GM13977 (cell line): ENCODE data around the gene XIST.

Experiments
- DNase-seq: peaks from one replicate; pipeline ENCODE4 v3.0.0; 2012; ENCODE audit warnings: low spot score
- in situ Hi-C: fragments of 300-500 bp; cut with MboI; formaldehyde crosslinking; loops from one replicate; pipeline ENCODE4 v1.12.0; 2022; ENCODE audit warnings: low sequenced_read_pairs, low pct_unique_long_range_greater_than_20kb, mixed read lengths, inconsistent platforms; ENCODE audit not compliant: unreplicated experiment
- TF ChIP-seq, protein P1 (sequence below): IDR thresholded peaks from 2 replicates; pipeline ENCODE4 v1.5.1; 2012; ENCODE audit warnings: mild to moderate bottlenecking, control low read depth; ENCODE audit not compliant: insufficient read depth; ENCODE audit errors: extremely low read depth, missing control alignments

XIST gene

GRCh38 chrX:73850124-73851013 lies 2.1 kb downstream of the XIST start:
- TF ChIP-seq, protein P1, sequence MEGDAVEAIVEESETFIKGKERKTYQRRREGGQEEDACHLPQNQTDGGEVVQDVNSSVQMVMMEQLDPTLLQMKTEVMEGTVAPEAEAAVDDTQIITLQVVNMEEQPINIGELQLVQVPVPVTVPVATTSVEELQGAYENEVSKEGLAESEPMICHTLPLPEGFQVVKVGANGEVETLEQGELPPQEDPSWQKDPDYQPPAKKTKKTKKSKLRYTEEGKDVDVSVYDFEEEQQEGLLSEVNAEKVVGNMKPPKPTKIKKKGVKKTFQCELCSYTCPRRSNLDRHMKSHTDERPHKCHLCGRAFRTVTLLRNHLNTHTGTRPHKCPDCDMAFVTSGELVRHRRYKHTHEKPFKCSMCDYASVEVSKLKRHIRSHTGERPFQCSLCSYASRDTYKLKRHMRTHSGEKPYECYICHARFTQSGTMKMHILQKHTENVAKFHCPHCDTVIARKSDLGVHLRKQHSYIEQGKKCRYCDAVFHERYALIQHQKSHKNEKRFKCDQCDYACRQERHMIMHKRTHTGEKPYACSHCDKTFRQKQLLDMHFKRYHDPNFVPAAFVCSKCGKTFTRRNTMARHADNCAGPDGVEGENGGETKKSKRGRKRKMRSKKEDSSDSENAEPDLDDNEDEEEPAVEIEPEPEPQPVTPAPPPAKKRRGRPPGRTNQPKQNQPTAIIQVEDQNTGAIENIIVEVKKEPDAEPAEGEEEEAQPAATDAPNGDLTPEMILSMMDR, result peak; percentile 52
- in situ Hi-C loops, result loop anchor here (25.0 kb wide), 2 partner anchors 287 to 487 kb away; no protein-coding TSS in a partner anchor
- DNase-seq, result peak; percentile 29

- in situ Hi-C loops, result no loop called here
- no peak for DNase-seq
- TF ChIP-seq, protein P1, result no peak
These were observed 3.4 kb downstream of the XIST start for GRCh38 chrX:73849073-73849472.

DNA sequence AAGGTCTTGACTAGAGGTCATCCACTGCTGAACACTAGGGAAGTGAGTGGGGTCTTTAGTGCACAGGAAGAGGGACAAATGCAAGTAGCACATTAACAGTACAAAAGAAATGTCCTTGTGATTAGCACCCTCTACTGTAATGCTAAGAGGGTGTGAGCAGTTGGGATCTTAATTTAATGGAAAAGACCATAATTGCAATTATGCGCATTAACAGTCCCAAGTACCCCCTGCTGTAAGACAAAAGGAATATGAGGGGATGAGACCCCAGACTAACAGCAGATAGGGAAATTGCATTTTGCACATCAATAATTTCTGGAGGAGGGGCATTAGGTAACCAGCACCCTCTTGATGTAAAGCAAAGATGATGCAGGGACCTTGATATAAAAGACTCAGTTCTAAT lies 4.5 kb downstream of the XIST start:
- in situ Hi-C loops, result no loop called here
- TF ChIP-seq, protein P1, result peak; percentile 9
- DNase-seq, result no peak

GRCh38 chrX:73847100-73847499 lies 5.4 kb downstream of the XIST start:
- in situ Hi-C loops, result no loop called here
- DNase-seq, result no peak
- TF ChIP-seq, protein P1, result no peak

GRCh38 chrX:73842541-73843234 lies 9.8 kb downstream of the XIST start:
- TF ChIP-seq, protein P1, result no peak
- in situ Hi-C loops, result no loop called here
- no peak for DNase-seq

GRCh38 chrX:73841337-73841736 lies 11.2 kb downstream of the XIST start:
- TF ChIP-seq, protein P1, result no peak
- no peak for DNase-seq
- in situ Hi-C loops, result no loop called here
